Measurements from ENCODE around the gene ITIH6. TPM values are rescaled to one million over a fixed set of nuclear protein-coding genes. Genes with fewer than 3 reads are reported as not detected.
"Not testable (repeated sequence)": the region's sequence is repeated elsewhere in the genome, so short reads cannot be mapped to it uniquely, and the experiment has no call there.

Gene ITIH6, protein sequence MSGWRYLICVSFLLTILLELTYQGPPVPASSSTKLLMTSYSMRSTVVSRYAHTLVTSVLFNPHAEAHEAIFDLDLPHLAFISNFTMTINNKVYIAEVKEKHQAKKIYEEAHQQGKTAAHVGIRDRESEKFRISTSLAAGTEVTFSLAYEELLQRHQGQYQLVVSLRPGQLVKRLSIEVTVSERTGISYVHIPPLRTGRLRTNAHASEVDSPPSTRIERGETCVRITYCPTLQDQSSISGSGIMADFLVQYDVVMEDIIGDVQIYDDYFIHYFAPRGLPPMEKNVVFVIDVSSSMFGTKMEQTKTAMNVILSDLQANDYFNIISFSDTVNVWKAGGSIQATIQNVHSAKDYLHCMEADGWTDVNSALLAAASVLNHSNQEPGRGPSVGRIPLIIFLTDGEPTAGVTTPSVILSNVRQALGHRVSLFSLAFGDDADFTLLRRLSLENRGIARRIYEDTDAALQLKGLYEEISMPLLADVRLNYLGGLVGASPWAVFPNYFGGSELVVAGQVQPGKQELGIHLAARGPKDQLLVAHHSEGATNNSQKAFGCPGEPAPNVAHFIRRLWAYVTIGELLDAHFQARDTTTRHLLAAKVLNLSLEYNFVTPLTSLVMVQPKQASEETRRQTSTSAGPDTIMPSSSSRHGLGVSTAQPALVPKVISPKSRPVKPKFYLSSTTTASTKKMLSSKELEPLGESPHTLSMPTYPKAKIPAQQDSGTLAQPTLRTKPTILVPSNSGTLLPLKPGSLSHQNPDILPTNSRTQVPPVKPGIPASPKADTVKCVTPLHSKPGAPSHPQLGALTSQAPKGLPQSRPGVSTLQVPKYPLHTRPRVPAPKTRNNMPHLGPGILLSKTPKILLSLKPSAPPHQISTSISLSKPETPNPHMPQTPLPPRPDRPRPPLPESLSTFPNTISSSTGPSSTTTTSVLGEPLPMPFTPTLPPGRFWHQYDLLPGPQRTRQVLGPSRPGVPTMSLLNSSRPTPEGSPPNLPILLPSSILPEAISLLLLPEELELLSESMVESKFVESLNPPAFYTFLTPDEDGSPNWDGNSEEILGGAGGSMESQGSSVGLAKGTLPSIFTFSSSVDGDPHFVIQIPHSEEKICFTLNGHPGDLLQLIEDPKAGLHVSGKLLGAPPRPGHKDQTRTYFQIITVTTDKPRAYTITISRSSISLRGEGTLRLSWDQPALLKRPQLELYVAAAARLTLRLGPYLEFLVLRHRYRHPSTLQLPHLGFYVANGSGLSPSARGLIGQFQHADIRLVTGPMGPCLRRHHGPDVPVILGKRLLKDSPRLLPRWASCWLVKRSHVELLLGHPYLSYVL
- total RNA-seq (2022) (0.29 and 0.39 TPM in 2 replicates), Bru-seq, nascent RNA (percentile 31 among the genes with signal in this experiment), BruChase-seq, experiment 1, labeled RNA remaining after a 2-hour chase (percentile 24 among the genes with signal in this experiment), BruChase-seq, experiment 2, labeled RNA remaining after a 6-hour chase (percentile 26 among the genes with signal in this experiment)
- long read RNA-seq, partial matches to known transcripts: 0 of 2 reads
- long read RNA-seq, other reads (novel, unspliced or antisense): 2 of 2 reads

DNA sequence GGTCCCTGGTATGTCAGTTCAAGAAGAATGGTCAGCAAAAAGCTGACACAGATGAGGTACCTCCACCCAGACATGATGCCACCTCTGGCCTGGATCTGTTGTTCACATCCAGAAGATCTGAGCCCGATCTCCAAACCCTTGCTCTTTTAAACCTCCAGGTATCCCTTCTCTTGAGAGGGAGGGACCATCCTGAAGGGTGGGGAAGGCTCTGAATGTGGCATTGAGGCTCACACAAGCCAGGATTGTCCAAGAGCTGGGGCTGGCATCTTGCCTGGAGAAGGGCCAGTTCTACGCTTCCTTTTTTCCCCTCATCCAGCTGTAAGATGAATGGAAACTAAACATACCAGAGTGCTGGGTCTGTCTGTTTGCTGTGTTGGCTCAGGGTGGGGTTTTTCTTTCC is at the start of gene ITIH6:
Gene ITIH6, minus strand, starts transcription at position 119 of the 400 bp plus-strand sequence. Its CDS starts 45 bp downstream, at position 74.
- CTCF ChIA-PET: no interaction called here
- peaks cover 6% of the 10 kb centered on the region for H3K36me3 Mint-ChIP-seq (ENCODE audit: insufficient read depth, unreplicated experiment)
- BruUV-seq (replicated peaks): no TSS peak
- Histone ChIP-seq H3K27me3 (replicated peaks; ENCODE audit: control insufficient read depth, insufficient read depth, low read length) (no peaks in the 10 kb centered on the region), H3K36me3 (ENCODE audit: control insufficient read depth, insufficient read depth, low read length) (no peaks in the 10 kb centered on the region), H3K4me1 (no peaks in the 10 kb centered on the region), H3K9me3 (no peaks in the 10 kb centered on the region), H3K4me3 (ENCODE audit: low read depth, low read length) (no peak within 1 kb of the TSS)
- H3K4me3 Mint-ChIP-seq (ENCODE audit: unreplicated experiment): no peak within 1 kb of the TSS
- DNase-seq: no peak
- POLR2A ChIA-PET: no interaction called here
- no peaks in the 10 kb centered on the region for H3K9me3 Mint-ChIP-seq (ENCODE audit: unreplicated experiment)
- TF ChIP-seq, protein P1, sequence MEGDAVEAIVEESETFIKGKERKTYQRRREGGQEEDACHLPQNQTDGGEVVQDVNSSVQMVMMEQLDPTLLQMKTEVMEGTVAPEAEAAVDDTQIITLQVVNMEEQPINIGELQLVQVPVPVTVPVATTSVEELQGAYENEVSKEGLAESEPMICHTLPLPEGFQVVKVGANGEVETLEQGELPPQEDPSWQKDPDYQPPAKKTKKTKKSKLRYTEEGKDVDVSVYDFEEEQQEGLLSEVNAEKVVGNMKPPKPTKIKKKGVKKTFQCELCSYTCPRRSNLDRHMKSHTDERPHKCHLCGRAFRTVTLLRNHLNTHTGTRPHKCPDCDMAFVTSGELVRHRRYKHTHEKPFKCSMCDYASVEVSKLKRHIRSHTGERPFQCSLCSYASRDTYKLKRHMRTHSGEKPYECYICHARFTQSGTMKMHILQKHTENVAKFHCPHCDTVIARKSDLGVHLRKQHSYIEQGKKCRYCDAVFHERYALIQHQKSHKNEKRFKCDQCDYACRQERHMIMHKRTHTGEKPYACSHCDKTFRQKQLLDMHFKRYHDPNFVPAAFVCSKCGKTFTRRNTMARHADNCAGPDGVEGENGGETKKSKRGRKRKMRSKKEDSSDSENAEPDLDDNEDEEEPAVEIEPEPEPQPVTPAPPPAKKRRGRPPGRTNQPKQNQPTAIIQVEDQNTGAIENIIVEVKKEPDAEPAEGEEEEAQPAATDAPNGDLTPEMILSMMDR (IDR thresholded peaks at IDR 0.05; ENCODE audit: insufficient read depth in 1 of 2, low read depth in 1 of 2, low read length in 1 of 2, severe bottlenecking in 1 of 2, unreplicated experiment in 1 of 2): no peak
- H3K27ac Mint-ChIP-seq (ENCODE audit: unreplicated experiment): no peak within 1 kb of the TSS
- H3K27me3 Mint-ChIP-seq (ENCODE audit: insufficient read depth, unreplicated experiment): peaks cover 10% of the 10 kb centered on the region
- peaks cover 7% of the 10 kb centered on the region for H3K4me1 Mint-ChIP-seq (ENCODE audit: low read depth, unreplicated experiment)
- intact Hi-C loops (cut with micrococcal nuclease; ENCODE audit: unreplicated experiment): no loop called here

DNA sequence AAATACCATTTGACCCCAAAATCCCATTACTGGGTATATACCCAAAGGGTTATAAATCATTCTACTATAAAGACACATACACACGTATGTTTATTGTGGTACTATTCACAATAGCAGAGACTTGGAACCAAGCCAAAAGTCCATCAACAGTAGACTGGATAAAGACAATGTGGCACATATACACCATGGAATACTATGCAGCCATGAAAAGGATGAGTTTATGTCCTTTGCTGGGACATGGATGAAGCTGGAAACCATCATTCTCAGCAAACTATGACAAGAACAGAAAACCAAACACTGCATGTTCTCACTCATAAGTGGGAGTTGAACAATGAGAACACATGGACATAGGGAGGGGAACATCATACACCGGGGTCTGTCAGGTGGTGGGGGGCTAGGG is 49.6 kb upstream of the ITIH6 start:
- H3K27me3 Mint-ChIP-seq (ENCODE audit: insufficient read depth, unreplicated experiment); H3K36me3 Mint-ChIP-seq (ENCODE audit: insufficient read depth, unreplicated experiment); H3K4me3 Mint-ChIP-seq (ENCODE audit: unreplicated experiment); H3K27ac Mint-ChIP-seq (ENCODE audit: unreplicated experiment); BruUV-seq (replicated peaks); DNase-seq; intact Hi-C loops (cut with micrococcal nuclease; ENCODE audit: unreplicated experiment); H3K27me3 ChIP-seq (replicated peaks; ENCODE audit: control insufficient read depth, insufficient read depth, low read length); H3K4me1 ChIP-seq; H3K4me3 ChIP-seq (ENCODE audit: low read depth, low read length); H3K9me3 Mint-ChIP-seq (ENCODE audit: unreplicated experiment); H3K9me3 ChIP-seq; H3K36me3 ChIP-seq (ENCODE audit: control insufficient read depth, insufficient read depth, low read length); H3K4me1 Mint-ChIP-seq (ENCODE audit: low read depth, unreplicated experiment); CTCF ChIA-PET; POLR2A ChIA-PET: not testable (repeated sequence)

DNA sequence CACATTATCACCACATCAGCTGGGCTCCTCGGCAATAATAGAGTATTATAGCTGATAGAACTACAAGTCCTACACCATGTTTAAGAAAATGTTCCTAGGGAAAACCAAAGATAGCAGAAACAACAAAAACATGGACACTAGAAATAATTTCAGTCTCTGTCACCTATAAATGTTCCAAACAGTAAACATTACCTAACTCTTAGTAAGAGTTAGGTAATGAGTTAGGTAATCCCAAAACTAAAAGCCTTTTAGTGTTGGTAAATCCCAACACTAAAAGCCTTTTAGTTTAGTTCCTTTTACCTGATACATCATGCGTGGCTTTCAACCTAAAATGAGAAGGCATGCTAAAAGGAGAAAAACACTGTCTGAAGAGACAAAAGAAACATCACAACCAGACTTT is 45.0 kb upstream of the ITIH6 start:
- Histone ChIP-seq H3K4me1 (no peaks in the 10 kb centered on the region), H3K9me3 (no peaks in the 10 kb centered on the region), H3K4me3 (ENCODE audit: low read depth, low read length) (no peak overlapping the region), H3K27me3 (replicated peaks; ENCODE audit: control insufficient read depth, insufficient read depth, low read length) (no peaks in the 10 kb centered on the region), H3K36me3 (ENCODE audit: control insufficient read depth, insufficient read depth, low read length) (no peaks in the 10 kb centered on the region)
- no TSS peak for BruUV-seq (replicated peaks)
- intact Hi-C loops (cut with micrococcal nuclease; ENCODE audit: unreplicated experiment): no loop called here
- H3K36me3 Mint-ChIP-seq (ENCODE audit: insufficient read depth, unreplicated experiment): no peaks in the 10 kb centered on the region
- H3K9me3 Mint-ChIP-seq (ENCODE audit: unreplicated experiment): no peaks in the 10 kb centered on the region
- no peak overlapping the region for H3K4me3 Mint-ChIP-seq (ENCODE audit: unreplicated experiment)
- ChIA-PET CTCF (no interaction called here), POLR2A (no interaction called here)
- TF ChIP-seq, protein P1 (IDR thresholded peaks at IDR 0.05; ENCODE audit: insufficient read depth in 1 of 2, low read depth in 1 of 2, low read length in 1 of 2, severe bottlenecking in 1 of 2, unreplicated experiment in 1 of 2): no peak
- no peaks in the 10 kb centered on the region for H3K4me1 Mint-ChIP-seq (ENCODE audit: low read depth, unreplicated experiment)
- peaks cover 2% of the 10 kb centered on the region for H3K27me3 Mint-ChIP-seq (ENCODE audit: insufficient read depth, unreplicated experiment)
- no peak overlapping the region for H3K27ac Mint-ChIP-seq (ENCODE audit: unreplicated experiment)
- DNase-seq: no peak
